Vagina (tissue), 2 donors: ENCODE data around the gene SLC22A4. TPM values are rescaled to one million over a fixed set of nuclear protein-coding genes. Genes with fewer than 3 reads are reported as not detected.

ENCODE experiments used
- DNase-seq, 2 donors: peaks; one replicate each; pipeline ENCODE4 v3.0.0-alpha.2; 2017; ENCODE audit errors: extremely low spot score in 2 of 2
- H3K27ac ChIP-seq: fragments of 200-600 bp; sonication (generic); one replicate; pipeline ENCODE4 v1.5.1; 2019
- H3K27me3 ChIP-seq: fragments of 200-600 bp; sonication (generic); one replicate; pipeline ENCODE4 v1.5.1; 2019
- H3K36me3 ChIP-seq, 2 donors: fragments of 200-600 bp; sonication (generic); one replicate each; pipeline ENCODE4 v1.5.1; 2017 to 2019
- H3K4me1 ChIP-seq: fragments of 200-600 bp; sonication (generic); one replicate; pipeline ENCODE4 v1.5.1; 2019
- H3K4me3 ChIP-seq, 2 donors: fragments of 200-600 bp; sonication (generic); 1 replicate in 1 of 2; 2 replicates in 1 of 2; pipeline ENCODE4 v1.5.1; 2016 to 2019
- H3K9me3 ChIP-seq: fragments of 200-600 bp; sonication (generic); one replicate; pipeline ENCODE4 v1.5.1; 2019
- POLR2A ChIP-seq, 2 donors: fragments of 450-650 bp; IDR thresholded peaks; one replicate each; pipeline ENCODE4 v1.6.1; 2017; ENCODE audit warnings: antibody characterized with exemption in 2 of 2, mild to moderate bottlenecking in 2 of 2, moderate library complexity in 2 of 2
- POLR2AphosphoS5 ChIP-seq, 2 donors: sonication (generic); formaldehyde crosslinking; IDR thresholded peaks; one replicate each; pipeline ENCODE4 v1.9.0; 2017; ENCODE audit warnings: antibody characterized with exemption in 2 of 2, mild to moderate bottlenecking in 2 of 2, low read depth in 1 of 2; ENCODE audit not compliant: insufficient read depth in 1 of 2
- intact Hi-C: fragments of 100-400 bp; cut with DNase I; formaldehyde crosslinking; loops from one replicate; pipeline ENCODE4 v1.15.1; 2023
- total RNA-seq: library from RNA; depleted of rRNA; stranded (reverse); fragments of >200 nt; gene quantifications from one replicate; pipeline ENCODE4 v1.2.3, GENCODE V29; 2016
- TF ChIP-seq, protein P1 (sequence below), 3 experiments: fragments of 450-650 bp in 2 of 3; fragments of 200-600 bp in 1 of 3; sonication (generic) in 1 of 3; IDR thresholded peaks; one replicate each; pipeline ENCODE4 v1.5.1; 2017 to 2019; ENCODE audit warnings: antibody characterized with exemption in 3 of 3, mild to moderate bottlenecking in 2 of 3, moderate library complexity in 2 of 3

The SLC22A4 gene
- total RNA-seq, 1 donor from 2014 or later, result 1.7 TPM

DNA sequence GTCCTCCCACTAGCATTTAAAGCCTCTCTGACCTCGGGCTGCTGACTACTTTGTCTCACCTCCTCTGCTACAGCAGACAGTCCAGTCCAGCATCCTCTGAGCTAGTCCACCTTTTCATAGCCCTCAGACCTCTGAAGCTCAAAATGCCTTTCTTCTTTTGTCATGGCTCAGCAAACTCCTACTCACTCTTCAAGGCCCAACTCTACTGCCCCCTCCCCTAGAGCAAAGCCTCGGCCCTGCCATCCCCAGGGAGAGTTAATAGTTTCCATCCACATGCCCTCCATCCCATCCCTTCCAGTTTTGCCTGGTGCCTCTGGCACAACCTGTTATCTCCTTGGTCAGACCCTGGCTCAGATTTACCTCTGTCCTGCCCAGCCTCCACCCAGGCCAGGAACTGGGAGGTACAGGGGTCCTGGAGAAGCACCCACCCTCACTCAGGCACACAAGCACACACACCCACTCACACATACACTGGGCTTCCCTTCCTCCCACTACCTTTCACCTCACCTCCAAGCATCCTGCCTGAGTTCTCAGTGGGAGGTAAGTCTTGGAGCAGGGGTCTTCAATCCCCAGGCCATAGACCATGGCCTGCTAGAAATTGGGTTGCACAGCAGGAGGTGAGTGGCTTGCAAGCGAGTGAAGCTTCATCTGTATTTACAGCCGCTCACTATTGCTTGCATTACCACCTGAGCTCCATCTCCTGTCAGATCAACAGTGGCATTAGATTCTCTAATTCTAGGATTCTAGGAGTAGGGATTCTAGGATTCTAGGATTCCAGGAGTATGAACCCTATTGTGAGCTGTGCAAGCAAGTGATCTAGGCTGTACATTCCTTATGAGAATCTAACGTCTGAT, 18.6 kb upstream of the SLC22A4 start:
- no peak for DNase-seq
- Histone ChIP-seq H3K4me3 (no peak overlapping the region), H3K36me3 (peaks cover 0 to 6% of the 10 kb centered on the region in 2 donors), H3K27me3 (no peaks in the 10 kb centered on the region), H3K27ac (no peak overlapping the region), H3K4me1 (peaks cover 13% of the 10 kb centered on the region), H3K9me3 (no peaks in the 10 kb centered on the region)
- TF ChIP-seq POLR2AphosphoS5 (IDR thresholded peaks at IDR 0.05; ENCODE audit: insufficient read depth in 1 of 2, low read depth in 1 of 2), result no peak
- TF ChIP-seq, protein P1, sequence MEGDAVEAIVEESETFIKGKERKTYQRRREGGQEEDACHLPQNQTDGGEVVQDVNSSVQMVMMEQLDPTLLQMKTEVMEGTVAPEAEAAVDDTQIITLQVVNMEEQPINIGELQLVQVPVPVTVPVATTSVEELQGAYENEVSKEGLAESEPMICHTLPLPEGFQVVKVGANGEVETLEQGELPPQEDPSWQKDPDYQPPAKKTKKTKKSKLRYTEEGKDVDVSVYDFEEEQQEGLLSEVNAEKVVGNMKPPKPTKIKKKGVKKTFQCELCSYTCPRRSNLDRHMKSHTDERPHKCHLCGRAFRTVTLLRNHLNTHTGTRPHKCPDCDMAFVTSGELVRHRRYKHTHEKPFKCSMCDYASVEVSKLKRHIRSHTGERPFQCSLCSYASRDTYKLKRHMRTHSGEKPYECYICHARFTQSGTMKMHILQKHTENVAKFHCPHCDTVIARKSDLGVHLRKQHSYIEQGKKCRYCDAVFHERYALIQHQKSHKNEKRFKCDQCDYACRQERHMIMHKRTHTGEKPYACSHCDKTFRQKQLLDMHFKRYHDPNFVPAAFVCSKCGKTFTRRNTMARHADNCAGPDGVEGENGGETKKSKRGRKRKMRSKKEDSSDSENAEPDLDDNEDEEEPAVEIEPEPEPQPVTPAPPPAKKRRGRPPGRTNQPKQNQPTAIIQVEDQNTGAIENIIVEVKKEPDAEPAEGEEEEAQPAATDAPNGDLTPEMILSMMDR (IDR thresholded peaks at IDR 0.05), result no peak
- TF ChIP-seq POLR2A (IDR thresholded peaks at IDR 0.05), result no peak
- intact Hi-C loops, result no loop called here

DNA sequence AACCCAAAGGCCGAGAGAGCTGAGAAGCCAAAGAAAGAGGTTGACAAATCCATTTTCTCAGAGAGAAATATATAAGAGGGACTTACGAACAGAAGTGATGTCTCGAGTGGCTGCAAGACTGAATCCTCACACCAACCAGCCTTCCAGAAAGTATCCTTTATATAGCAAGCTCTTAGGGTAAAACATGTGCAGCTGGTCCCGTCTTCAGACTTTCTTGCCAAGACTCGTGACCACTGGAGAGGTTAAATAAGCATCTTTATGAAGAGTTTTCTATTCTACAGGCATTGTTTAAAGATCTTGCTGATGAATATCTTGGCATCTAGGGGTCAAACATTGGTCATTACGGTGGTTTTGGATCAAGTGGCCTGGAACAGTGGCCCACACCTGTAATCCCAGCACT, 16.9 kb upstream of the SLC22A4 start:
- intact Hi-C loops, result no loop called here
- TF ChIP-seq POLR2AphosphoS5 (IDR thresholded peaks at IDR 0.05; ENCODE audit: insufficient read depth in 1 of 2, low read depth in 1 of 2) (no peak), POLR2A (IDR thresholded peaks at IDR 0.05) (no peak)
- TF ChIP-seq, protein P1 (IDR thresholded peaks at IDR 0.05), result no peak
- DNase-seq, result no peak
- no peaks in the 10 kb centered on the region for H3K9me3 ChIP-seq
- no peaks in the 10 kb centered on the region for H3K27me3 ChIP-seq
- no peak overlapping the region for H3K4me3 ChIP-seq
- no peak overlapping the region for H3K27ac ChIP-seq
- peaks cover 13% of the 10 kb centered on the region for H3K4me1 ChIP-seq
- peaks cover 0 to 1% of the 10 kb centered on the region in 2 donors for H3K36me3 ChIP-seq

DNA sequence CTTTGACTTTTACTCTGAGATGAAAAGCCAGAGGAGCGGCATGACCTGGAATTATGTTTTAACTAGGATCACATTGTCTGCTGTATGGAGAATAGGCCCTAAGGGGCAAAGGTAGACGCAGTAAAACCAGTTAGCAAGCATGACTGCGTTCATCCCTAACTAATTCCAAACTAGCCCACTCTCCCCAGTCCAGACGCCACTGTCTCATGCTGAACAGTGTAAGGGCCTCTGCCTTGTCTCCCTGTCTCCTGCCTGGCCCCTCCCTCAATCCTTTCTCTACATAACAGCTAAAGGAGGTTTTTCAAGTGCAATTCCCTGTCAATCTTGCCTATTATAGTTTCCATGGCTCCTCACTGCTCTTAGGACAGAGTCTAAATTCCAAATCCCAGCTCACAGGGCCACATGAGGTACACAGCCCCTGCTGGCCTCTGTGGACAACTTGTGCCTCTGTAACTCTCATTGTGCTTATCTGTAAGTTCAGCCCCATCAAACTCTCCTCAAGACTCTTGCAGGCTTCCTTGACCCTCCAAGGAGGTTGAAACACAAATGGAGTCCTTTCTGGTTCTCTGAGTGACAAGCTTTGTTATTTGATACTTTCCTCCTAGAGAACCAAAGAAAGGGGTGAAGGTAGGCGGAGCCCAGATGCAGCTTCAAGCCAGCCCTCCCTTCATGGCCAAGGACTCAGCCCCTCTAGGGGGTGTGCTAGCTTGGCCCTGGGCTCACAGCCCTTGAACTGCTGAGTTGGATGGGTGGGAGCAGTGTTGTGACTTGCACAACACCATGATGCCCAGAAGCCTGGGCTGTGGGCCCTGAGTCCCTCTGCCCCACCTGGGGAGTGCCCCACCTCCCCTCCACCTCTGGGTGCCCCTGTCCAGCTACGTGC, 16.0 kb upstream of the SLC22A4 start:
- DNase-seq, result no peak
- Histone ChIP-seq H3K27ac (no peak overlapping the region), H3K4me1 (peaks cover 6% of the 10 kb centered on the region), H3K36me3 (no peaks in the 10 kb centered on the region), H3K9me3 (no peaks in the 10 kb centered on the region), H3K27me3 (no peaks in the 10 kb centered on the region), H3K4me3 (no peak overlapping the region)
- intact Hi-C loops, result no loop called here
- TF ChIP-seq POLR2A (IDR thresholded peaks at IDR 0.05), result no peak
- TF ChIP-seq, protein P1 (IDR thresholded peaks at IDR 0.05), result no peak
- TF ChIP-seq POLR2AphosphoS5 (IDR thresholded peaks at IDR 0.05; ENCODE audit: insufficient read depth in 1 of 2, low read depth in 1 of 2), result no peak

DNA sequence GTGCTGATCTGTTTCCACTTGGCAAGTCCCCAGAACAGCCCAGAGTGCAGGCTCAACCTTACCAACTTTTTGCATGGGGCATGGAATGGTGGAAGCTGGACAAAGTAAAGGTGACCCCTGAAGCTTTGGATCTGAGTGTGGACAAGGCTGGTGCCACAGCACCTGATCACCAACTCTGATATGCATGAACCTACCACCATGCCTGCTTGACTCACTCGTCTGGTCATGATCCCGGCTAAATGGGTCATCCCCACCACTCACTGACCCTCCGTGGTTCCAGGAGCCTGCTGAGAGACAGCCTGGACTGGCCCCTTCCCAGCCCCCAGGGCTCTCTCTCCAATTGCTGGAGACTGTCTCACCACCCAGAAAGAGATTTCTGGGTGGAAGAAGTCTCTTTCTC, 14.4 kb upstream of the SLC22A4 start:
- H3K27ac ChIP-seq, result no peak overlapping the region
- no peaks in the 10 kb centered on the region for H3K9me3 ChIP-seq
- H3K27me3 ChIP-seq, result no peaks in the 10 kb centered on the region
- intact Hi-C loops, result no loop called here
- no peak for TF ChIP-seq POLR2AphosphoS5 (IDR thresholded peaks at IDR 0.05; ENCODE audit: insufficient read depth in 1 of 2, low read depth in 1 of 2)
- TF ChIP-seq, protein P1 (IDR thresholded peaks at IDR 0.05), result no peak
- H3K36me3 ChIP-seq, result no peaks in the 10 kb centered on the region
- no peaks in the 10 kb centered on the region for H3K4me1 ChIP-seq
- no peak overlapping the region for H3K4me3 ChIP-seq
- no peak for DNase-seq
